ENCODE results near the gene HDGFL3. TPM values are rescaled to one million over a fixed set of nuclear protein-coding genes. Genes with fewer than 3 reads are reported as not detected.

Gene HDGFL3
- polyA plus RNA-seq, 2 of the 4 experiments (the other 2 are of a cell fraction), result 47.4 to 91.2 TPM

- CTCF ChIA-PET, result interaction anchor here (1.0 kb wide), 1 partner anchor 153 kb away, joined by 3 read pairs; the partner anchor contains the start of gene C15orf40
- no peak overlapping the region for H3K4me2 ChIP-seq
Measured at GRCh38 chr15:83164771-83165404, 42.7 kb downstream of the HDGFL3 start.

GRCh38 chr15:83164111-83164770, 43.4 kb downstream of the HDGFL3 start:
- FAIRE-seq, result no peak
- TF ChIP-seq NR3C1 (IDR thresholded peaks at IDR 0.05), result no peak
- no peak for TF ChIP-seq HDAC2 (IDR thresholded peaks at IDR 0.05)
- TF ChIP-seq ZNF302 (CRISPR knock-in tag; IDR thresholded peaks at IDR 0.05), result no peak
- no peak for TF ChIP-seq SREBF2 (IDR thresholded peaks at IDR 0.05)
- no peak for TF ChIP-seq ZFP36 (IDR thresholded peaks at IDR 0.05; ENCODE audit: borderline replicate concordance, partially characterized antibody)
- TF ChIP-seq FOXS1 (CRISPR knock-in tag; IDR thresholded peaks at IDR 0.05), result no peak
- no peak for TF ChIP-seq CHD4 (IDR thresholded peaks at IDR 0.05; ENCODE audit: borderline replicate concordance)
- no peak for TF ChIP-seq RARB (CRISPR knock-in tag; IDR thresholded peaks at IDR 0.05)
- TF ChIP-seq RCOR1 (IDR thresholded peaks at IDR 0.05; ENCODE audit: low read depth, low read length), result no peak
- TF ChIP-seq HOXB5 (CRISPR knock-in tag; IDR thresholded peaks at IDR 0.05), result no peak
- TF ChIP-seq NPAS2 (CRISPR knock-in tag; IDR thresholded peaks at IDR 0.05; ENCODE audit: borderline replicate concordance), result no peak
- TF ChIP-seq HMGXB4 (CRISPR knock-in tag; IDR thresholded peaks at IDR 0.05; ENCODE audit: borderline replicate concordance), result no peak
- POLR2A ChIA-PET, result no interaction called here
- H3K4me2 ChIP-seq, result no peak overlapping the region
- H3K4me3 ChIP-seq, result no peak overlapping the region
- ATAC-seq, result no peak
- no peak for DNase-seq (ENCODE audit: low read depth in 1 of 2, low spot score in 1 of 2)
- peaks cover 26% of the 10 kb centered on the region for H3K9me3 ChIP-seq
- CTCF ChIA-PET, result no interaction called here
- no peak overlapping the region for H3K27ac ChIP-seq
- WGBS (ENCODE audit: missing lambda C conversion rate), result 89% methylated on average over 1 of the region's 1 CpG
- H3K4me1 ChIP-seq, result no peaks in the 10 kb centered on the region

More at GRCh38 chr15:83164771-83165404, 42.7 kb downstream of the HDGFL3 start:
- no peak overlapping the region for H3K4me3 ChIP-seq
- TF ChIP-seq HOXB5 (CRISPR knock-in tag; IDR thresholded peaks at IDR 0.05), result no peak
- TF ChIP-seq RARB (CRISPR knock-in tag; IDR thresholded peaks at IDR 0.05), result no peak
- TF ChIP-seq PHF8 (IDR thresholded peaks at IDR 0.05; ENCODE audit: borderline replicate concordance, low read depth), result no peak
- no peak for TF ChIP-seq ELK1 (IDR thresholded peaks at IDR 0.05; ENCODE audit: low read depth, low read length)
- TF ChIP-seq HOXB13 (CRISPR knock-in tag; IDR thresholded peaks at IDR 0.05; ENCODE audit: low read depth), result no peak
- no peak for TF ChIP-seq EP300 (IDR thresholded peaks at IDR 0.05)
- no peak for TF ChIP-seq ZFP36 (IDR thresholded peaks at IDR 0.05; ENCODE audit: borderline replicate concordance, partially characterized antibody)
- DNase-seq (ENCODE audit: low read depth in 1 of 2, low spot score in 1 of 2), result no peak
- WGBS (ENCODE audit: missing lambda C conversion rate), result 91% methylated on average over 4 of the region's 4 CpGs
- no peaks in the 10 kb centered on the region for H3K4me1 ChIP-seq
- no peak for FAIRE-seq
- POLR2A ChIA-PET, result no interaction called here
- peaks cover 26% of the 10 kb centered on the region for H3K9me3 ChIP-seq
- no peak overlapping the region for H3K27ac ChIP-seq
- ATAC-seq, result no peak

- Histone ChIP-seq H3K4me3 (no peak overlapping the region), H3K9me3 (peaks cover 26% of the 10 kb centered on the region), H3K4me1 (peaks cover 4% of the 10 kb centered on the region; the same call in 1 of the 3 replicates), H3K4me2 (no peak overlapping the region), H3K27ac (no peak overlapping the region)
- no peak for ATAC-seq
- 90% methylated on average over 4 of the region's 4 CpGs for WGBS (ENCODE audit: missing lambda C conversion rate)
- DNase-seq (ENCODE audit: low read depth in 1 of 2, low spot score in 1 of 2), result no peak
- FAIRE-seq, result peak; percentile 59
- POLR2A ChIA-PET, result no interaction called here
- CTCF ChIA-PET, result interaction anchor here (1.0 kb wide), 1 partner anchor 45 kb away, joined by 3 read pairs; no protein-coding TSS in a partner anchor
- no peak for TF ChIP-seq EHF (CRISPR knock-in tag; IDR thresholded peaks at IDR 0.05)
- TF ChIP-seq E2F6 (IDR thresholded peaks at IDR 0.05; ENCODE audit: borderline replicate concordance, low read depth), result no peak
- TF ChIP-seq ATOH8 (CRISPR knock-in tag; IDR thresholded peaks at IDR 0.05; ENCODE audit: low read depth), result no peak
- TF ChIP-seq RFX5 (IDR thresholded peaks at IDR 0.05), result no peak
- TF ChIP-seq NFE2L2 (conservative IDR thresholded peaks at IDR 0.05; ENCODE audit: low read length), result no peak
- no peak for TF ChIP-seq KDM5A (IDR thresholded peaks at IDR 0.05)
- TF ChIP-seq HMGXB4 (CRISPR knock-in tag; IDR thresholded peaks at IDR 0.05; ENCODE audit: borderline replicate concordance), result no peak
- TF ChIP-seq EP300 (IDR thresholded peaks at IDR 0.05), result no peak
- TF ChIP-seq TFCP2L1 (CRISPR knock-in tag; IDR thresholded peaks at IDR 0.05), result no peak
- no peak for TF ChIP-seq POLR2AphosphoS2 (conservative IDR thresholded peaks at IDR 0.05; ENCODE audit: low read length)
- TF ChIP-seq USF2 (IDR thresholded peaks at IDR 0.05), result no peak
Measured at GRCh38 chr15:83163032-83163431, 44.6 kb downstream of the HDGFL3 start.
